HG03432 (cell line): ENCODE measurements around the gene BRF1.

ENCODE experiments used
- ATAC-seq: cut with Tn5 transposase; IDR thresholded peaks from one replicate; pipeline ENCODE4 v1.9.1; 2021; ENCODE audit warnings: mild to moderate bottlenecking, moderate library complexity; ENCODE audit not compliant: unreplicated experiment

BRF1 gene

GRCh38 chr14:105178868-105179140 lies 122.0 kb downstream of the BRF1 start:
- no peak for ATAC-seq

- ATAC-seq: no peak
Observed at GRCh38 chr14:105178069-105178867, 122.5 kb downstream of the BRF1 start.

- no peak for ATAC-seq
Observed at GRCh38 chr14:105177082-105177481, 123.7 kb downstream of the BRF1 start.

DNA sequence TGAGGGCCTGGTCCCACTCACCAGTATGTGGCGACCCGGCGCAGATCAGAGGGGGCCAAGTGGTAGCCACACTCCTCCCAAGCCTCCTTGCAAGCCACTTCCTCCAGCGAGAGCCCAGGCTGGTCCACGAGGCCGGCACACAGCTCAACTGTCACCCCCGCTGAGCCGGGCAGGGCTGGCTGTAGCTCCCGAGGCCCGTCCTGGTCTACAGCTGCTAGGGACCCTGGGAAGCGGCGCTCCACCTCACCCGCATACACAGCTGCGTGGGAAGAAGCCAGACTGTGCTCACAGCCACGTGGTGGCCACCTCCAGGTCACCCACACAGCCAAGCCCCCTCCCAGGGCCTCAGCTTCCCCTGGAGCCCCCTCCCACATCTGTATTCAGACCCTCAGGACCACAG lies 124.3 kb downstream of the BRF1 start:
- no peak for ATAC-seq

GRCh38 chr14:105173901-105174894 lies 126.6 kb downstream of the BRF1 start:
- ATAC-seq: no peak

GRCh38 chr14:105173145-105173544 lies 127.7 kb downstream of the BRF1 start:
- no peak for ATAC-seq

DNA sequence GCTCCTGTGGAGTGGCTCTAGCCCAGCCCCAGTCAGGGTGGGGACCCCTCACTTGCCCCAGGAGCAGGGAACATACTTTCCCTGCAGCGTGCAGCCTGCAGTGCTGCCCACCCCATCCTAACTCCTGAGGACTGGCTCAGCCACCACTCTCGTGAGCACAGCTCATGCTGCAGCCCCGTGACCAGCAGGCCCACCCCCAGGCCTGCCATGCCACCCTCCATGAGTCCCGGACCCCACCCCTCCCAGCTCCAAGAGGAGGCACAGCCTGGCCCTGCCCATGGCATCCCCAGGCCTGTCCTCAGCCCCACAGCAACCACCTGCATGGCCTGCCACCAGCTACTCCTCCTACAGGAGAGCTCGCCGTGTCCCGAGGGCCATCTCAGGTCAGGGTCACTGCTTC lies 128.3 kb downstream of the BRF1 start:
- no peak for ATAC-seq

DNA sequence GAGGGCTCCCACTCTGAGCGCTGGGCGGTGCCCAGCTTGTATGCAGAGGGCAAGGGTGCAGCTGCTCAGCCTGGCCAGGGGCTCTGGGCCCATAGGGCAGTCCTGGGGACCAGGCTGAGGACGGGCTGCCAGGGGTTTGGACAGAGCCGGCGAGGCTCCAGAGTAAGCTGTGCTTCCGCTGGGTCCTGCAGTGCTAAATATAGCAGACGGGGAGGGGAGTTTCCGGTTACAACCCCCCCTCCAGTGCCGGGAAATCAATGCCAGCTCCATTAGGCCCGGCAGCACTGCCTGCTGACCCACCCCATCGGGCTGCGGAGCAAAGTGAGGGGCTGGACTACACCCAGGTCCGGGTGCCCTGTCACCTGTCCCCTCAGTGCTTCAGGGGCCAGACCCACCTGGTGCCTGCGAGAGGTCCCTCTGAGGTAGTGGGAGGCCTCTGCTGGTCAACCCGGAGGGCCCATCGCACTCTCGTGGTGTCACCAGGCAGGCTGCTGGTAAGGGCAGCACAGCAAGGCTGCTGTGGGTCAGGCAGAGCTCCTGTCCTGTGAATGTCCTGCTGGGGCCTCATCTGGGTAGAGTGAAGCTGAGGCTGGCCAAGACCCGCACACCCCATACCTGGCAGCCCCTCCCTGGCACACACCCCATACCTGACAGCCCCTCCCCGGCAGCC lies 129.7 kb downstream of the BRF1 start:
- ATAC-seq: no peak

DNA sequence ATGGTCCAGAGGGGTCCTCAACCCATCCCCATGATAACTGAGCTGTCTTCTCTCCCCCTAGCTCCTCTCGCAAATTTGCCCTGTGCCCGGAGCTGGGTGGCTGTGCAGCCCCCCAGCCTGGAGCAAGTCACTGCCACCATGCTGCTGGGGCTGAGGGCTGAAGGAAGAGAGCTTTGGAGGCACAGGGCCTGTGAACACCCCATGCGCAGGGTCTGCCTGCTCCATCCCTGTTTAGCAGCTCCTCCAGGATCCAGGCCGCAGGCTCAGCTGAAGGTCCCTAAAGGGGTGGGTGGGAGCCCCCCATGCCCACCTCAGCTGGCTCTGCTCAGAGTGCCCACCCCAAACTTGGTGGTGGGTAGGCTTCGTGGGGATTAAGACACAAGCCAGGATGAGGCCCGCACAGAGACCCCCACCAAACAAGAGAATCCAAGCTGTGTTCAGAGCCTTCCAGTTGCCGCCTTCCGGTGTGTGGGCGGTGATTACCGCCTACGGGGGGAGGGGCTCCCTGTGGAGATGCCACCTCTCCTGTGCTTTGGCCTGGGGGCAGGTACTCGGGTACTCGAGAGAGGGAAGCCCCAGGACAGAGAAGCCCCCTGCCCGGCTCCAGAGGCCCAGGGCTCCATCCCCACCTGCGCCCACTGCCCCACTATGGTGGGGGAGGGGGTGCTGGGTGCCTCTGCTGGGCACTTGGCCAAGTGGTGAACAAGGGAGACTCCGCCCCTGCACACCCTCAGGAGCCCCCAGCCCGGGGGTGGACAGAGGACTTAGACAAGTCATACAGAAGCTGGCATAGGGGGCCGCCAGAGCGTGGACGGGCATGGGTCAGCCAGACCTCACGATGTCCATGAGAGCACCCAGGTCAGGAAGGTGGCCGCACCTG lies 130.8 kb downstream of the BRF1 start:
- no peak for ATAC-seq

DNA sequence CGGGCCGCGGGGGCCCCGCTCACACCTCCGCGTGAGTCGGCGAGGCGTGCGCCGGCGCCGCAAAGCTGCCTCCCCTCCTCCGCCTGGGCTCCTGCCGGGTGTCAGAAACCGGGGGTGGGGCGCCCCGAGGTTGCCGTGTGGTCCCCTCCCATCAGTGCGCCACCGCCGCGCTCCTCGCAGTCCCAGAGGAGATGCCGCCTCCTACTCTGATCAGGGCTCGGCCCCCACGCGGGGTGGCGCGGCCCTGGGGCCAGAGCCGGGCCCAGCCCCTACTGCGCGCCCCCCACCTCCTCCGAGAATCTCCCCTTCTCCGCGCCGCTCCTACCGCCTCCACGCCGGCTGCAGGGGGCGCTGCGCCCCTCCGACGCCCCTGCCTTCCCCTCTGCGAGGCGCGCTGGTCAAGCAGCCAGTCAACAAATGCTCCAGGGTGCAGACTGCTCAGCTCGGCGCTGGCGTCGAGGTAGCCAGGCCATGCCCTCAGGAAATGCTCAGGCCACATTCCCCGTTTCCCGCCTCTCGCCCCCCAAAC lies 131.8 kb downstream of the BRF1 start:
- no peak for ATAC-seq

DNA sequence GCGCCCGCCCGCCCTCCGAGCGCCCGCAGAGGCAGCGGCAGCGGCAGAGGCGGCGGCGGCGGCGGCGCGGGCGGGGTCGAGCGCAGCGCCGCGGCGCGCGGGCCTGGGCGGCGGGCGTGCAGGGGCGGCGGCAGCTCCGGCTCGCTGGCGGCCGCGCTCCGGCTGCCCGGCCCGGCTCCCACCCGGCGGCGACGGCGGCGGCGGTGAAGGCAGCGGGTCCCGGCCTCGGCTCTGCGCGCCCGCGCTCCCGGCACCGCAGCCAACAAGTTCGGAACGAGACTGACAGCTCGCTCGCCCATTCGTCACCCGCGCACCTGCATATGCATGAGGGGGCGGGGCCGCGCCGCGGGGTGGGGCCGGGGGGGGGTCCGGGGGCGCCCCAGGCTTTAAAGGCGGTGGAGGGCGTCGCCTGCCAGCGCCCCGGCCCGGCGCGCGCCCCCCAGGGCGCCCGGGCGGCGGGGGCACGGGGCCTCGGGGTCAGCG lies 132.3 kb downstream of the BRF1 start, which contains the start of gene JAG2:
JAG2 (minus strand) TSS at position 281 of the 483 bp plus-strand sequence. CDS start 356 bp downstream, outside the sequence.
- no peak for ATAC-seq

- ATAC-seq: no peak
Observed at GRCh38 chr14:105168093-105168420, 132.7 kb downstream of the BRF1 start.

DNA sequence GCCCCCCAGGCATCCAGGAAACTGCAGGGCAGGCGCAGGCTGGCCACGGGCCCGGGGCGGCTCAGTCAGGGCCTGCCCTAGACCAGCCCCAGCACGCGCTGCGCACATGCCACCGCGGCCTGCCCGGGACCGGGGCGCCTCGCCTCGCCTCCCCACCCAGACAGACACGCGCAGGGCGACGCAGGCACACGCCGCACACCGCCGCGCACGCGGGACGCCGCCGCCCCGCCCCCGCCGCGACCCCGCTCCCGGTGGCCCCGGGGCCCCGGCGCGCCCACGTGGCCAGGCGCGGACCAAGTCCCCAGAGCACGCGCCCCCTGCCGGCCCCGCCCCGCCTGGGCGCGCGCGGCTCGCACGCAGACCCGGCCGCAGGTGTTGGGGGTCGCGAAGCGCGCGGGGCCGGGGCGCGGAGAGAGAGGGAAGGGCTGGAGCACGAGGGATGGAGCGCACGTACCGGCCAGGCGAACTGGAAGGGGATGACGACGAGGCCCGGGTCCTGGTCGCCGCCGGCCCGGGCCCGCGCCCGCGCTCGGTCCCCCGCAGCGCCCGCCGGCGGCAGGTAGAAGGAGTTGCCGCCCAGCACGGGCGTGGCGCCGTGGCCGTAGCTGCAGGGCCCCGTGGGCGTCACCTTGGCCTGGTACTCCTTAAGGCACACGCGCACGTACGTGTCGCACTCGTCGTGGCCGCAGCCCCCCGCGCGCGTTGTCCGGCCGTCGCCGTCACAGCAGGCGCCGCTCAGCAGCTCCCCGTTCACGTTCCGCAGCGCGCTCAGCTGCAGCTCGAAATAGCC lies 133.3 kb downstream of the BRF1 start:
- no peak for ATAC-seq

GRCh38 chr14:105166571-105167302 lies 134.1 kb downstream of the BRF1 start:
- ATAC-seq: no peak

DNA sequence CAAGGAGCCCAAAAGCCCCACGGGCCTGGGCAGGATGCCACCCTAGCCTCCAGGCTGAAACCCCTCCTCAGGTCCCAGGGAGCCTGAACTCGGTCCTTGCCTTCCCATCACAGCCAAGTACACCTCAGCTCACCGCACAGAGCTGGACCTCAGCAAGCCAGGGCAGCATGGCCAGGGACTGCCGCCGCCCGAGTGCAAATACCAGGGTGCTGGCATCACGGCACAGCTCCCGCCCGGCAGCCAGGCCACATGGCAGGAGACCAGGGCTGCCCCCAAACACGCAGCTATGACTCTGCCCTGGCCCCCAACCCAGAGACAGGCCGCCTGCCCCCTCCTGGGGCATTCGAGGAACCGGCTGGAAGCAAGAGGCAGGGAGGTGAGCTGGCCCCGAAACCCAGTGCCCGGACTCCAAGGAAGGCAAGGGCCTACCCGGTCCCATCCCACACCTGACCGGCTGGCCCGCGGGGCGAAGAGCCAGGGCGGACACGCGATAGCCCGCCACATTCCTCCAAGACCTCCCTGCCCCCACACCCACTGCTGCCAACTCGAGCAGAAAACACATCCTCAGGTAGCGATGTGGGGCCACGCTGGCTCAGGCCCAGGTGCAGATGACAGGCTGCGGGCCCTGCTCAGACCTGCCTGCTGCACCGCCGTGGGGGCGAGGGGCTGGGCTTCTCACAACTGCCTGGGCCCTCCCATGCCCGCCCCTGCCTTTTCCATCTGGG lies 134.9 kb downstream of the BRF1 start:
- no peak for ATAC-seq

DNA sequence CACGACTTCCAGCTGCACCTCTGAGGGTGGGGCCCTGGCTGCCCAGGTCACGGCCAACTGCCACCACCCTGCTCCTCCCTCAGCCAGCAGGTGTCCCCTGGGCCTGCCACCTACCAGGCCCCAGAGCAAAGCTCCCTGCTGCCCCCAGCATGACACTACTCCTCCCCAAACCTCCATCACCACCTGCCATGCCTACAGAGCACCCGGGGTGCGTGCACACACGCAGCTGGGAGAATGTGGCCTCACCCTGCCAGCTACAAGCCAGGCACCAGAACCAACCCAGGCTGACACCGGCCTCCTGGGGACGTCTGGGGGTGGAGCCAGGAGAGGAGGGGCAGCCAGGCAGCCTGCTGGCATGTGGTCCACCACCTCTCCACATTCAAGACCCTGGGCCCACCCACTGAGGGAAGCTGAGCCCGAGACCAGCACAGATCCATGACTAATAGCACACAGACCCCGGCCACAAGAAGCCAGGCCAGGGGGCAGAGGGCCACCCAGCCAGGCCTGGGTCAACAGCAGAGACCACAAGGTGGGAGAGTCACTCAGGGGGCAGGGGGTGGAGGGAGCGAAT lies 135.6 kb downstream of the BRF1 start:
- ATAC-seq: no peak

- no peak for ATAC-seq
Observed at GRCh38 chr14:105163040-105163742, 137.6 kb downstream of the BRF1 start.
